K562 (cell line): ENCODE measurements around the gene FYB1. TPM values are rescaled to one million over a fixed set of nuclear protein-coding genes. Genes with fewer than 3 reads are reported as not detected.

ENCODE experiments used
- ADNP ChIP-seq: fragments of 200-800 bp; sonication (Bioruptor generic); IDR thresholded peaks from 2 replicates; pipeline ENCODE4 v1.6.1; 2016; ENCODE audit warnings: missing genetic modification characterization, missing compliant biosample characterization
- ARID2 ChIP-seq: fragments of 450-650 bp; IDR thresholded peaks from 2 replicates; pipeline ENCODE4 v1.6.1; 2017; ENCODE audit warnings: antibody characterized with exemption, mild to moderate bottlenecking
- BRF2 ChIP-seq: IDR thresholded peaks from 3 replicates; pipeline ENCODE4 v1.6.1; 2011; ENCODE audit warnings: borderline replicate concordance, mild to moderate bottlenecking; ENCODE audit not compliant: insufficient read length, insufficient read depth
- CBX1 ChIP-seq: sonication (generic); IDR thresholded peaks from 2 replicates; pipeline ENCODE4 v1.6.1; 2016; ENCODE audit warnings: antibody characterized with exemption, low read depth, mild to moderate bottlenecking
- CBX3 ChIP-seq, 2 experiments: IDR thresholded peaks; 1 replicate in 1 of 2; 2 replicates in 1 of 2; pipeline ENCODE4 v1.6.1; 2012; ENCODE audit warnings: inconsistent platforms in 2 of 2, low read length in 2 of 2, borderline replicate concordance in 1 of 2, control low read depth in 1 of 2
- EGR1 ChIP-seq: fragments of 450-650 bp; conservative IDR thresholded peaks from 2 replicates; pipeline ENCODE4 v1.6.1; 2017; ENCODE audit warnings: mild to moderate bottlenecking
- HCFC1 ChIP-seq: IDR thresholded peaks from 2 replicates; pipeline ENCODE4 v1.6.1; 2012; ENCODE audit warnings: low read depth, low read length, improper control_type of control experiment
- HEY1 ChIP-seq: fragments of 250-450 bp; sonication (Bioruptor Pico); IDR thresholded peaks from 2 replicates; pipeline ENCODE4 v1.5.0; 2020; ENCODE audit warnings: mild to moderate bottlenecking, moderate library complexity, borderline replicate concordance
- JUND ChIP-seq, 2 experiments: IDR thresholded peaks; 2 replicates in 1 of 2; 3 replicates in 1 of 2; pipeline ENCODE4 v1.6.1; 2011; ENCODE audit warnings: borderline replicate concordance in 2 of 2, low read depth in 2 of 2, low read length in 2 of 2, improper control_type of control experiment in 1 of 2, missing biosample characterization in 1 of 2, missing genetic modification characterization in 1 of 2, missing genetic modification reagents in 1 of 2
- KLF13 ChIP-seq: fragments of 450-650 bp; IDR thresholded peaks from 2 replicates; pipeline ENCODE4 v1.6.1; 2016; ENCODE audit warnings: missing genetic modification characterization, low read depth, mild to moderate bottlenecking, missing compliant biosample characterization, moderate library complexity, borderline replicate concordance
- NCOA2 ChIP-seq, 2 experiments: fragments of 450-650 bp; IDR thresholded peaks; 2 replicates each; pipeline ENCODE4 v1.6.1; 2018; ENCODE audit warnings: mild to moderate bottlenecking in 2 of 2, moderate library complexity in 1 of 2; ENCODE audit not compliant: partially characterized antibody in 2 of 2
- PRDM10 ChIP-seq: fragments of 450-650 bp; IDR thresholded peaks from 2 replicates; pipeline ENCODE4 v1.6.1; 2018; ENCODE audit not compliant: partially characterized antibody
- RAD21 ChIP-seq, 2 experiments: fragments of 250-450 bp in 1 of 2; fragments of 450-650 bp in 1 of 2; sonication (Bioruptor Pico) in 1 of 2; formaldehyde crosslinking in 1 of 2; IDR thresholded peaks in 1 of 2; conservative IDR thresholded peaks in 1 of 2; 2 replicates each; pipeline versions ENCODE4 v1.4.0 to v1.8.0; 2020 to 2022; ENCODE audit warnings: mild to moderate bottlenecking in 2 of 2, moderate library complexity in 1 of 2
- RCOR1 ChIP-seq, 2 experiments: IDR thresholded peaks; 2 replicates each; pipeline ENCODE4 v1.6.1; 2012; ENCODE audit warnings: low read depth in 2 of 2, low read length in 2 of 2, borderline replicate concordance in 1 of 2, improper control_type of control experiment in 1 of 2
- SRSF1 ChIP-seq: fragments of 200-400 bp; formaldehyde crosslinking; IDR thresholded peaks from 2 replicates; pipeline ENCODE4 v1.6.1; 2017; ENCODE audit warnings: mild to moderate bottlenecking, low read depth, low read length, moderate library complexity
- TCF15 ChIP-seq: fragments of 250-450 bp; sonication (Bioruptor Pico); IDR thresholded peaks from 2 replicates; pipeline ENCODE4 v1.8.0; 2022; ENCODE audit warnings: moderate library complexity, mild to moderate bottlenecking, inconsistent platforms
- TRIM28 ChIP-seq: fragments of 450-650 bp; IDR thresholded peaks from 2 replicates; pipeline ENCODE4 v1.6.1; 2017
- ZFX ChIP-seq: sonication (generic); formaldehyde crosslinking; IDR thresholded peaks from 2 replicates; pipeline ENCODE4 v1.8.0; 2022; ENCODE audit warnings: mild to moderate bottlenecking, missing genetic modification reagents, moderate library complexity
- ZNF311 ChIP-seq: fragments of 250-450 bp; sonication (Bioruptor Pico); IDR thresholded peaks from 2 replicates; pipeline ENCODE4 v1.4.0; 2020; ENCODE audit warnings: mild to moderate bottlenecking, moderate library complexity
- ZNF431 ChIP-seq: sonication (generic); formaldehyde crosslinking; IDR thresholded peaks from 2 replicates; pipeline ENCODE4 v1.8.0; 2022; ENCODE audit warnings: mild to moderate bottlenecking, missing genetic modification reagents
- polyA plus RNA-seq, 8 experiments: library from polyadenylated mRNA; depleted of rRNA in 4 of 8; stranded (reverse) in 5 of 8; unstranded in 3 of 8; fragments of >200 nt; fragmentation: Nextera tagmentation in 2 of 8; fragmentation: Illumina TruSeq in 1 of 8; extraction: Ambion mirVana in 2 of 8; extraction: Trizol in 1 of 8; gene quantifications; 2 replicates each; pipeline versions ENCODE4 v1.2.1 to v1.2.3, GENCODE V29; 2011 to 2014; ENCODE audit warnings: inconsistent platforms in 1 of 8, missing spikeins in 1 of 8
- total RNA-seq, 7 experiments: library from RNA; depleted of rRNA in 6 of 7; stranded (reverse); fragments of >200 nt in 6 of 7; fragmentation: Illumina TruSeq in 2 of 7; extraction: Trizol in 2 of 7; gene quantifications; 2 replicates each; pipeline versions ENCODE4 v1.2.1 to v1.2.3, GENCODE V29; 2011 to 2021; ENCODE audit warnings: low replicate concordance in 1 of 7

Gene FYB1
- total and polyA plus RNA-seq, 9 of the 15 experiments (the other 6 are each of a cell fraction or from before 2014, with no cell fraction given): 4.7 to 31.5 (median 9.7) TPM

- TF ChIP-seq NCOA2 (IDR thresholded peaks at IDR 0.05; ENCODE audit: partially characterized antibody in 2 of 2): no peak
- peak; percentile 28 for TF ChIP-seq PRDM10
- no peak for TF ChIP-seq SRSF1
- TF ChIP-seq HEY1 (CRISPR knock-in tag): no peak
- TF ChIP-seq RAD21 (CRISPR knock-in tag; conservative IDR thresholded peaks at IDR 0.05 in 1 of 2, IDR thresholded peaks at IDR 0.05 in 1 of 2): peak; percentile 96 to 97
- TF ChIP-seq CBX1: no peak
- TF ChIP-seq BRF2: no peak
- TF ChIP-seq ADNP: no peak
- peak in 1 of 2 experiments; percentile 21; a peak in 1 of 4 replicates for TF ChIP-seq RCOR1 (IDR thresholded peaks at IDR 0.05; ENCODE audit: borderline replicate concordance in 1 of 2, low read depth in 2 of 2, low read length in 2 of 2)
- TF ChIP-seq ZFX: no peak
- TF ChIP-seq ZNF431 (CRISPR knock-in tag): no peak
- no peak for TF ChIP-seq TCF15
- 0 out of 2 replicates have a peak, but pooled peaks have one; percentile 38 for TF ChIP-seq TRIM28
- TF ChIP-seq EGR1: no peak
- peak; percentile 31; the same call in 1 of the 2 replicates for TF ChIP-seq JUND (IDR thresholded peaks at IDR 0.05; ENCODE audit: borderline replicate concordance, low read depth, low read length)
- TF ChIP-seq JUND (tag; IDR thresholded peaks at IDR 0.05; ENCODE audit: borderline replicate concordance, low read depth, low read length): no peak; the same call in 2 of the 3 replicates
- no peak for TF ChIP-seq KLF13
- 0 out of 2 replicates have a peak, but pooled peaks have one; percentile 34 for TF ChIP-seq ARID2
- TF ChIP-seq ZNF311 (CRISPR knock-in tag): no peak
- TF ChIP-seq CBX3 (IDR thresholded peaks at IDR 0.05; ENCODE audit: borderline replicate concordance in 1 of 2, low read length in 2 of 2): peak in 1 of 2 experiments; percentile 55; a peak in 1 of 3 replicates
- no peak for TF ChIP-seq HCFC1
Measured at GRCh38 chr5:39217365-39218281, 1.7 kb downstream of the FYB1 start (continued).
